GM12892 (cell line): ENCODE data around the gene RPL39.

Source experiments
- POLR2A ChIP-seq: IDR thresholded peaks from 2 replicates; pipeline ENCODE4 v1.6.1; 2011; ENCODE audit warnings: low read depth, low read length, control low read depth
- POLR2AphosphoS5 ChIP-seq: IDR thresholded peaks from 2 replicates; pipeline ENCODE4 v1.6.1; 2011; ENCODE audit warnings: low read depth, low read length, control low read depth
- TAF1 ChIP-seq: IDR thresholded peaks from 2 replicates; pipeline ENCODE4 v1.6.1; 2011; ENCODE audit warnings: low read depth, mild to moderate bottlenecking, control low read depth, low read length, borderline replicate concordance

DNA sequence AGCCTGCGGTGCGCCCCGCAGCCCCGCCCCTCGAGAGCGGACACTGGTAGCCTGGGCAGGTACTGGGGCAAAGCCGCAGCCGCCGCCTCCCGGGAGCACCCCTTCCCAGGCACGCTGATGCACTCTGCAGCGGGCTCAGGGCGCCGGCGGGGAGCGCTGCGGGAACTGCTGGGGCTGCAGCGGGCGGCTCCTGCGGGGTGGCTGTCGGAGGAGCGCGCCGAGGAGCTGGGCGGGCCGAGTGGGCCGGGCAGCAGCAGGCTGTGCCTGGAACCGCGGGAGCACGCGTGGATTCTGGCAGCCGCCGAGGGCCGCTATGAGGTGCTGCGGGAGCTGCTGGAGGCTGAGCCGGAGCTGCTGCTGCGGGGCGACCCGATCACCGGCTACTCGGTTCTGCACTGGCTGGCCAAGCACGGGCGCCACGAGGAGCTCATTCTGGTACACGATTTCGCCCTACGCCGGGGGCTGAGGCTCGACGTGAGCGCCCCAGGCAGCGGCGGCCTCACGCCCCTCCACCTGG, 32.6 kb downstream of the RPL39 start:
- TF ChIP-seq POLR2A = no peak
- no peak for TF ChIP-seq TAF1
- no peak for TF ChIP-seq POLR2AphosphoS5
